Astrocyte (in vitro differentiated cells and primary cell): Measurements from ENCODE around the gene BTF3. TPM values are rescaled to one million over a fixed set of nuclear protein-coding genes. Genes with fewer than 3 reads are reported as not detected.

Source experiments
- DNase-seq: peaks from one replicate; pipeline ENCODE4 v3.0.0-alpha.2; 2010; ENCODE audit warnings: low read depth
- FAIRE-seq: peaks from 2 replicates; lab custom pipeline; 2011; peaks lifted over from hg19 to GRCh38; lab: Jason Lieb, UNC
- H2AFZ ChIP-seq: 2 replicates; pipeline ENCODE4 v1.6.0; 2012; ENCODE audit warnings: low read depth, low read length, inconsistent platforms
- H3K27ac ChIP-seq: 2 replicates; pipeline ENCODE4 v1.5.1; 2011; ENCODE audit warnings: low read depth, low read length, inconsistent platforms
- H3K27me3 ChIP-seq: 2 replicates; pipeline ENCODE4 v1.6.0; 2011; ENCODE audit warnings: low read length, inconsistent platforms; ENCODE audit not compliant: insufficient read depth
- H3K36me3 ChIP-seq: 2 replicates; pipeline ENCODE4 v1.5.1; 2011; ENCODE audit warnings: low read length, inconsistent platforms; ENCODE audit not compliant: insufficient read depth
- H3K4me1 ChIP-seq: 2 replicates; pipeline ENCODE4 v1.5.1; 2011; ENCODE audit warnings: low read length, inconsistent platforms; ENCODE audit not compliant: insufficient read depth
- H3K4me2 ChIP-seq: 2 replicates; pipeline ENCODE4 v1.6.0; 2012; ENCODE audit warnings: low read length, inconsistent platforms
- H3K4me3 ChIP-seq: 2 replicates; pipeline ENCODE4 v1.5.1; 2011; ENCODE audit warnings: low read depth, mild to moderate bottlenecking, low read length, inconsistent platforms; ENCODE audit not compliant: insufficient read depth
- H3K79me2 ChIP-seq: 2 replicates; pipeline ENCODE4 v1.6.0; 2012; ENCODE audit warnings: mild to moderate bottlenecking, low read length, inconsistent platforms; ENCODE audit not compliant: insufficient read depth
- H3K9ac ChIP-seq: 2 replicates; pipeline ENCODE4 v1.6.0; 2012; ENCODE audit warnings: mild to moderate bottlenecking, low read length, inconsistent platforms
- H3K9me3 ChIP-seq: 2 replicates; pipeline ENCODE4 v1.5.1; 2012; ENCODE audit warnings: low read depth, mild to moderate bottlenecking, low read length, inconsistent platforms; ENCODE audit not compliant: insufficient read depth
- H4K20me1 ChIP-seq: 2 replicates; pipeline ENCODE4 v1.6.0; 2012; ENCODE audit warnings: low read length, inconsistent platforms; ENCODE audit not compliant: insufficient read depth
- H3K27ac Mint-ChIP-seq: one replicate; pipeline ENCODE4 v1.8.0; 2021; ENCODE audit warnings: mild to moderate bottlenecking, mixed read lengths; ENCODE audit not compliant: unreplicated experiment
- H3K27me3 Mint-ChIP-seq: one replicate; pipeline ENCODE4 v1.8.0; 2021; ENCODE audit warnings: low read depth, mixed read lengths; ENCODE audit not compliant: unreplicated experiment
- H3K36me3 Mint-ChIP-seq: one replicate; pipeline ENCODE4 v1.8.0; 2021; ENCODE audit warnings: low read depth, mixed read lengths; ENCODE audit not compliant: unreplicated experiment
- H3K4me1 Mint-ChIP-seq: one replicate; pipeline ENCODE4 v1.8.0; 2021; ENCODE audit warnings: low read depth, mixed read lengths; ENCODE audit not compliant: unreplicated experiment
- H3K4me3 Mint-ChIP-seq: one replicate; pipeline ENCODE4 v1.8.0; 2021; ENCODE audit warnings: mild to moderate bottlenecking, moderate library complexity, mixed read lengths; ENCODE audit not compliant: unreplicated experiment
- H3K9me3 Mint-ChIP-seq: one replicate; pipeline ENCODE4 v1.8.0; 2021; ENCODE audit warnings: mild to moderate bottlenecking, mixed read lengths; ENCODE audit not compliant: unreplicated experiment
- EZH2 ChIP-seq: IDR thresholded peaks from 2 replicates; pipeline ENCODE4 v1.6.1; 2012; ENCODE audit warnings: mild to moderate bottlenecking, low read length, inconsistent platforms; ENCODE audit not compliant: insufficient read depth
- total RNA-seq: library from RNA; stranded (reverse); gene quantifications from 2 replicates; pipeline ENCODE4 v1.2.1, GENCODE V29; 2021

BTF3 gene
- total RNA-seq, 1 donor from 2014 or later, result 524 TPM

- Histone ChIP-seq H2AFZ (no peak overlapping the region), H3K9ac (no peak overlapping the region), H4K20me1 (no peaks in the 10 kb centered on the region), H3K4me2 (no peak overlapping the region), H3K9me3 (no peaks in the 10 kb centered on the region), H3K27ac (no peak overlapping the region), H3K36me3 (peaks cover 4% of the 10 kb centered on the region), H3K4me3 (no peak overlapping the region), H3K4me1 (no peaks in the 10 kb centered on the region), H3K79me2 (no peaks in the 10 kb centered on the region), H3K27me3 (no peaks in the 10 kb centered on the region)
- no peak for FAIRE-seq
- Mint-ChIP-seq H3K27ac (no peak overlapping the region), H3K27me3 (no peaks in the 10 kb centered on the region), H3K36me3 (peaks cover 3% of the 10 kb centered on the region), H3K4me1 (peaks cover 8% of the 10 kb centered on the region), H3K9me3 (no peaks in the 10 kb centered on the region), H3K4me3 (no peak overlapping the region)
- TF ChIP-seq EZH2, result no peak
- no peak for DNase-seq
Observed at GRCh38 chr5:73552642-73553041, 54.4 kb downstream of the BTF3 start.

Other genes with a start within 250 kb of the BTF3 start
- 13.5 and 16.9 TPM in 2 replicates for gene FOXD1, start 49.7 kb upstream of the BTF3 start, total RNA-seq
- 12.7 and 15.7 TPM in 2 replicates for gene ANKRA2, start 67.2 kb downstream of the BTF3 start, total RNA-seq
- 23.7 and 25.6 TPM in 2 replicates for gene UTP15, start 67.3 kb downstream of the BTF3 start, total RNA-seq
- gene ARHGEF28, start 127.8 kb downstream of the BTF3 start, total RNA-seq, result 8.1 and 8.5 TPM in 2 replicates